Suppressor macrophage treated with lipopolysaccharide for 1 hour (primary cell): ENCODE data around the gene PCP4.
"Not testable (repeated sequence)": the region's sequence is repeated elsewhere in the genome, so short reads cannot be mapped to it uniquely, and the experiment has no call there.

Experiments used
- DNase-seq, 3 donors: peaks; one replicate each; pipeline ENCODE4 v3.0.0-alpha.2; 2020 to 2022

The PCP4 gene

GRCh38 chr21:39866093-39866492, 1.1 kb upstream of the PCP4 start:
- no peak for DNase-seq

- no peak for DNase-seq
These were observed 2.0 kb downstream of the PCP4 start for GRCh38 chr21:39869141-39869818.

- no peak for DNase-seq
These were observed 6.4 kb downstream of the PCP4 start for GRCh38 chr21:39873687-39874086.

- no peak for DNase-seq
These were observed 7.0 kb downstream of the PCP4 start for GRCh38 chr21:39874206-39874605.

- DNase-seq, result no peak
These were observed 7.5 kb downstream of the PCP4 start for GRCh38 chr21:39874759-39875158.

GRCh38 chr21:39881661-39882060, 14.4 kb downstream of the PCP4 start:
- no peak for DNase-seq

GRCh38 chr21:39882151-39882838, 15.1 kb downstream of the PCP4 start:
- no peak for DNase-seq

- DNase-seq, result no peak
These were observed 15.6 kb downstream of the PCP4 start for GRCh38 chr21:39882839-39883195.

GRCh38 chr21:39885119-39885848, 18.0 kb downstream of the PCP4 start:
- no peak for DNase-seq

- no peak for DNase-seq
These were observed 21.6 kb downstream of the PCP4 start for GRCh38 chr21:39888848-39889247.

GRCh38 chr21:39891111-39891510, 23.9 kb downstream of the PCP4 start:
- no peak for DNase-seq

GRCh38 chr21:39891863-39892262, 24.6 kb downstream of the PCP4 start:
- not testable (repeated sequence) for DNase-seq

- no peak for DNase-seq
These were observed 33.3 kb downstream of the PCP4 start for GRCh38 chr21:39900491-39900890.

GRCh38 chr21:39900911-39901310, 33.7 kb downstream of the PCP4 start:
- no peak for DNase-seq

- no peak for DNase-seq
These were observed 35.7 kb downstream of the PCP4 start for GRCh38 chr21:39902986-39903385.

- no peak for DNase-seq
These were observed 37.2 kb downstream of the PCP4 start for GRCh38 chr21:39904457-39904856.

- no peak for DNase-seq
These were observed 41.2 kb downstream of the PCP4 start for GRCh38 chr21:39908265-39908923.

- DNase-seq, result no peak
These were observed 44.3 kb downstream of the PCP4 start for GRCh38 chr21:39911286-39912199.

GRCh38 chr21:39913706-39914305, 46.6 kb downstream of the PCP4 start:
- DNase-seq, result no peak

- no peak for DNase-seq
These were observed 48.6 kb downstream of the PCP4 start for GRCh38 chr21:39915881-39916280.

- no peak for DNase-seq
These were observed 51.3 kb downstream of the PCP4 start for GRCh38 chr21:39918558-39918957.

GRCh38 chr21:39923476-39923875, 56.2 kb downstream of the PCP4 start:
- no peak for DNase-seq
